GM12892 (cell line): ENCODE results near the gene HSCB.
A peak's percentile ranks its signal among the peaks of the same experiment; 100 is the strongest.
"Not testable (repeated sequence)": the region's sequence is repeated elsewhere in the genome, so short reads cannot be mapped to it uniquely, and the experiment has no call there.

Experiments
- DNase-seq: peaks from one replicate; pipeline ENCODE4 v3.0.0; 2011; ENCODE audit not compliant: insufficient read length
- FAIRE-seq: peaks from 2 replicates; lab custom pipeline; 2011; peaks lifted over from hg19 to GRCh38; lab: Jason Lieb, UNC
- POLR2A ChIP-seq: IDR thresholded peaks from 2 replicates; pipeline ENCODE4 v1.6.1; 2011; ENCODE audit warnings: low read depth, low read length, control low read depth
- POLR2AphosphoS5 ChIP-seq: IDR thresholded peaks from 2 replicates; pipeline ENCODE4 v1.6.1; 2011; ENCODE audit warnings: low read depth, low read length, control low read depth
- TAF1 ChIP-seq: IDR thresholded peaks from 2 replicates; pipeline ENCODE4 v1.6.1; 2011; ENCODE audit warnings: low read depth, mild to moderate bottlenecking, control low read depth, low read length, borderline replicate concordance

The HSCB gene

GRCh38 chr22:28715611-28716010, 26.2 kb upstream of the HSCB start:
- DNase-seq (no peak), FAIRE-seq (no peak)
- no peak for TF ChIP-seq POLR2AphosphoS5
- TF ChIP-seq TAF1 = no peak
- no peak for TF ChIP-seq POLR2A

- FAIRE-seq = no peak
- TF ChIP-seq POLR2A (no peak), POLR2AphosphoS5 (no peak), TAF1 (no peak)
These were observed 25.2 kb upstream of the HSCB start for GRCh38 chr22:28716686-28717085.

GRCh38 chr22:28718044-28718443, 23.8 kb upstream of the HSCB start:
- TF ChIP-seq POLR2A (no peak), POLR2AphosphoS5 (no peak), TAF1 (no peak)

More at GRCh38 chr22:28716686-28717085, 25.2 kb upstream of the HSCB start:
- no peak for DNase-seq

GRCh38 chr22:28728002-28728401, 13.8 kb upstream of the HSCB start:
- no peak for TF ChIP-seq POLR2A
- no peak for TF ChIP-seq POLR2AphosphoS5
- TF ChIP-seq TAF1 = no peak
- FAIRE-seq = no peak
- no peak for DNase-seq

More at GRCh38 chr22:28718044-28718443, 23.8 kb upstream of the HSCB start:
- FAIRE-seq = no peak
- DNase-seq = no peak

GRCh38 chr22:28728621-28729313, 13.1 kb upstream of the HSCB start:
- no peak for TF ChIP-seq POLR2AphosphoS5
- TF ChIP-seq TAF1 = no peak
- TF ChIP-seq POLR2A = no peak
- FAIRE-seq = no peak

GRCh38 chr22:28730179-28730578, 11.7 kb upstream of the HSCB start:
- TF ChIP-seq TAF1 (no peak), POLR2A (no peak), POLR2AphosphoS5 (no peak)
- FAIRE-seq (no peak), DNase-seq (no peak)

More at GRCh38 chr22:28728621-28729313, 13.1 kb upstream of the HSCB start:
- no peak for DNase-seq

GRCh38 chr22:28734393-28734792, 7.4 kb upstream of the HSCB start:
- FAIRE-seq (no peak), DNase-seq (no peak)
- TF ChIP-seq POLR2AphosphoS5 = no peak
- TF ChIP-seq TAF1 = no peak
- TF ChIP-seq POLR2A = no peak

- DNase-seq (no peak), FAIRE-seq (peak; percentile 5)
- TF ChIP-seq POLR2A = no peak
- TF ChIP-seq POLR2AphosphoS5 = no peak
- no peak for TF ChIP-seq TAF1
These were observed 5.3 kb upstream of the HSCB start for GRCh38 chr22:28736301-28737155.

- no peak for FAIRE-seq
These were observed 4.1 kb upstream of the HSCB start for GRCh38 chr22:28737701-28738100.

GRCh38 chr22:28738876-28739275, 3.0 kb upstream of the HSCB start:
- DNase-seq, FAIRE-seq: not testable (repeated sequence)

More at GRCh38 chr22:28737701-28738100, 4.1 kb upstream of the HSCB start:
- TF ChIP-seq POLR2A (no peak), TAF1 (no peak), POLR2AphosphoS5 (no peak)
- no peak for DNase-seq

GRCh38 chr22:28741200-28741784, 547 bp upstream of the HSCB start:
- DNase-seq (no peak), FAIRE-seq (no peak)
- TF ChIP-seq POLR2A = no peak
- TF ChIP-seq TAF1 = no peak
- no peak for TF ChIP-seq POLR2AphosphoS5

GRCh38 chr22:28742562-28742962, 723 bp downstream of the HSCB start:
- TF ChIP-seq POLR2AphosphoS5 (no peak), TAF1 (no peak), POLR2A (no peak)
- DNase-seq (no peak), FAIRE-seq (no peak)
